T-helper 1 cell treated with Interleukin-12 subunit alpha and Interleukin-12 subunit beta and Interleukin-4 antibody, amounts not matched to agents 30 μg/mL and 1 μg/mL, for 36 hours (primary cell): ENCODE measurements around the gene FAM83G.

ENCODE experiments used
- H3K27ac Mint-ChIP-seq: one replicate; pipeline ENCODE4 v1.8.0; 2021; ENCODE audit warnings: mild to moderate bottlenecking, mixed read lengths
- H3K27me3 Mint-ChIP-seq: one replicate; pipeline ENCODE4 v1.8.0; 2021; ENCODE audit warnings: low read depth, mixed read lengths
- H3K36me3 Mint-ChIP-seq: one replicate; pipeline ENCODE4 v1.8.0; 2021; ENCODE audit warnings: low read depth, mixed read lengths
- H3K4me1 Mint-ChIP-seq: one replicate; pipeline ENCODE4 v1.8.0; 2021; ENCODE audit warnings: low read depth, mixed read lengths
- H3K4me3 Mint-ChIP-seq: one replicate; pipeline ENCODE4 v1.8.0; 2021; ENCODE audit warnings: mild to moderate bottlenecking, moderate library complexity, mixed read lengths
- H3K9me3 Mint-ChIP-seq: one replicate; pipeline ENCODE4 v1.8.0; 2021; ENCODE audit warnings: mixed read lengths

The FAM83G gene

DNA sequence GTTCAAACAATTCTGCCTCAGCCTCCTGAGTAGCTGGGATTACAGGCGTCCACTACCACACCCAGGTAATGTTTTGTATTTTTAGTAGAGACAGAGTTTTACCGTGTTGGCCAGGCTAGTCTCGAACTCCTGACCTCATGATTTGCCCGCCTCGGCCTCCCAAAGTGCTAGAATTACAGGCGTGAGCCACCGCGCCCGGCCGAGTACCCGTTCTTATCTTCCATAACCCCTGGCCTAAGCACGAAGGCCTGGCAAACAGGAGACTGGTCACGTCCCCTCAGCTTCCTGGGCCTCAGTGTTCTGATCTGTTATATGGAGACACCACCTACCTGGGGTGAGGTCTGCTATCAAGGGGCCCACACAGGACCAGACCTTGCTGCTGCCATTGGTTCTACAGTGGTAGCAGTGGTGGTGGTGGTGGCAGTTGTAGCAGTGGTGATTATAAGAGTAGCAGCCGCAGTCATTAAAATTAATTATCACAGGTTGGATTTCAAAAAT is 51.3 kb downstream of the FAM83G start:
- peaks cover 12% of the 10 kb centered on the region for H3K4me1 Mint-ChIP-seq
- H3K27me3 Mint-ChIP-seq: peaks cover 14% of the 10 kb centered on the region
- peaks cover 2% of the 10 kb centered on the region for H3K36me3 Mint-ChIP-seq
- H3K27ac Mint-ChIP-seq: no peak overlapping the region
- H3K4me3 Mint-ChIP-seq: no peak overlapping the region
- H3K9me3 Mint-ChIP-seq: no peaks in the 10 kb centered on the region

DNA sequence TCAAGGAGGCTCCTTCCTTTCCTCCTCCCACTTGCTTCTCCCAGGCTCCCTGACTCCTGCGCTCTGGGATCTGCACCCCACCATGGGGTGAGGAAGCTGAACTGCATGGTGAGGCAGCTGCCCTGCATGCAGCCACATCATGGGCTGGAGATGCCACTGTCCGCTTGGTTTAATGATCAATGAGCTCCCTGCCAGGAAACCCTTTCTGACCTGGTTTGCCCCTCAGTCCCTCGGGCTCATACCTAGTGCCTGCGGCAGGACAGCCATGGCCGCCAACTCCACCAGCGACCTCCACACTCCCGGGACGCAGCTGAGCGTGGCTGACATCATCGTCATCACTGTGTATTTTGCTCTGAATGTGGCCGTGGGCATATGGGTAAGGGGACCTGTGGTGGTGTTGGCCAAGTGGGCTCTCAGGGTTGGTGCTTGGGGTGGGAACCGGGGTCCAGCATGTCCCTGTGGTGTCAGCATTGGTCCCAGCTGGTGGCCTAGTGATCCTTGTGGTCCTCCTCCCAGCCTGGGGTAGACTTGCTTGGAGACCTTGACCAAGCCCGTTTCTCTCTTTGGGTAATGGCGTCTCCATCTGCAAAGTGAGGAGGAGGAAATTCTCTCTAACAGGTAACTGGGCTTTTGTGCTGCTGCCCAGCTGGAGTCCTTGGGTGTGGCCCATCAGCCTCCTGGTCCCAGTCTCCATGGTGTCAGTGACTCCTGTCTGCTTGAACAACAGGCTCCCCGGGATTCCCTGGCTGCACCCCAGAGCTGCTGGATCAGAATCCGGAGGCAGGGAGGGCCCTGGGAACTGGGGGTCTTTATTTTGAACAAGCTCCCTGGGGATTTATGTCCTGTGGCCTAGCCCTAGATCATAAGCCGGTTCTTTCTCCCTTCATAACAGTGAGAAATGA is 52.4 kb downstream of the FAM83G start, which contains the start of gene SLC5A10:
Gene SLC5A10, plus strand, starts transcription at position 225 of the 902 bp plus-strand sequence. Its CDS starts 41 bp downstream, at position 266.
- no peak within 1 kb of the TSS for H3K27ac Mint-ChIP-seq
- H3K36me3 Mint-ChIP-seq: peaks cover 2% of the 10 kb centered on the region
- H3K4me1 Mint-ChIP-seq: peaks cover 12% of the 10 kb centered on the region

DNA sequence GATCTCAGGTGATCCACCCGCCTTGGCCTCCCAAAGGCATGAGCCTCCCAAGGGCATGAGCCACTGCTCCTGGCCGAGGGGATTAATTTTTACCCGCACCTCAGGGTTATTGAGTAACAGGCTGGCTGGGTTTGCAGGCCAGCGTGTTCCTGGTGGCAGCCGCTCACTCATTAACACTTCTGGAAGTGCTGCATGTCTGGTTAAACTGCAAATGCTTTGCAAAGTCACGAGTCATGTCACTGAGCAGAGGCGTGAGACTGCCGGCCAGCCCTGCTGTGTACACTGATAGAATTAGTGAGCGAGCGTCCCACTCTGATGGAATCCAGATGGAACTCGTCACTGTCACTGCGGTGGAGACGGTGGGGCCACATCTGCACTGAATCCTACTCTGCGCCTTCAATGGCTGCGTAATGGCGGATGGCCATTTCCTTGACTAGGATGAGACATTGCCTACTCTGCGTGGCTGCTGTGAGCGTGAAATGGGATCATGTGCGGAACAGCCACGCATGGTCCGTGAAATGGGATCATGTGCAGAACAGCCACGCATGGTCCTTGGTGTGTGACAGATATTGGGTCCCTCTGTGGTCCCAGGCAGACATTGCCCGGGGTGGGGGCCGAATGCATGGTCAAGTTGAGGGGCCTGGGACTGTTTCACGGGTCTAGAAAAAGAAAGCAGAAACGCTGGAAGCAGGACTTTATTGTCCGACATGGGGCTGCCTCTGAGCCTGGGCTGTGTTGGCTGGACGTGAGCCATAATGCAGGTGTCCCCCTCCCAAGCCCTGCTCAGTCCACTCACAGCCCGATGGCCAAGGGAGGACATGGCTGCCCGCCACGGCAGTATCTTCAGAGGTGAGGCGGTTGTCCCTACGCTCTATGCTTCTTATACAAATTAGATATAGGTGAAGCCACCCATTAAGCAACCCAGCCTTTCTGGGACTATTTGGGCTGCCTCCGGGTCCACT is 53.3 kb downstream of the FAM83G start:
- Mint-ChIP-seq H3K36me3 (peaks cover 2% of the 10 kb centered on the region), H3K4me1 (peaks cover 12% of the 10 kb centered on the region), H3K9me3 (no peaks in the 10 kb centered on the region), H3K27ac (no peak overlapping the region), H3K4me3 (no peak overlapping the region), H3K27me3 (peaks cover 22% of the 10 kb centered on the region)

More for the DNA sequence above, 52.4 kb downstream of the FAM83G start, which contains the start of gene SLC5A10:
- Mint-ChIP-seq H3K4me3 (no peak within 1 kb of the TSS), H3K27me3 (peaks cover 16% of the 10 kb centered on the region), H3K9me3 (no peaks in the 10 kb centered on the region)

DNA sequence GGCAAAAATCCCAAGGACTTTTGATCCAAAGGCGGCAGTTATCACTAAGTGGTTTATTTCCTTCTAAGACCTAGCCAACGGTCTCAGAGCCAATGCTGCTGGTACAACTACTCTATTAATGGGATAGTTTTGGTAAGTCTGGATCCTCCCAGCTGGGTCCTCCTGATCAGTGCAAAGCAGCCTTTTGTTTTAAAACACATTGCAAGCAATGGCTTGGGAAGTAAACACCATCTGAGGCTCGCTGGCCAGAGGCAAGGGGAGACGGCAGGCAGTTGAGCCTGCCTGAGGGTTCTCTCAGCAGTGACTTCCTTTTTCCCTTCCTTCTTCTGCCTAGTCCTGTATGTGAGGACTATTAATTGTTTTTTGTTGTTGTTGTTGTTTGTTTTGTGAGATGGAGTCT is 54.2 kb downstream of the FAM83G start:
- H3K27me3 Mint-ChIP-seq: peaks cover 26% of the 10 kb centered on the region
- H3K27ac Mint-ChIP-seq: no peak overlapping the region
- no peaks in the 10 kb centered on the region for H3K9me3 Mint-ChIP-seq
- H3K4me1 Mint-ChIP-seq: peaks cover 8% of the 10 kb centered on the region
- H3K4me3 Mint-ChIP-seq: no peak overlapping the region
- H3K36me3 Mint-ChIP-seq: peaks cover 2% of the 10 kb centered on the region

DNA sequence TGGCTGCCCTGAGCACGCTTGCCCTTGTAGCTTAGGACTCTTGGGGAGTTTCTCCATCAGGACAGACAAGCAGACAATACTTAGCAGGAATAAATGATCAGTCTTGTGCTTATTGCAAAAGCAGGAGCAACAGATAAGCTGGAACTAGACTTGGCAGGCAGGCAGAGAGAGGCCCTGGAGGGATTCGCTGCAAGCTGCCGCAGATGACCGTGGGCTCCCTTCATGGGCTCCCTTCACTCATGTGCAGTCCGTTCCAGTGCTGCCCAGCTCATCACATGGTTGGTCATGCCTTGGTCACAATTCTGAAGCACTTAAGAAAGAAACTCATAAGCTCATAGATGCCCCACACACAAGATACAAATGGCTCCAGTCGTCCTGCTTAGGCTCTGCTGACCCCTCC is 55.0 kb downstream of the FAM83G start:
- H3K27me3 Mint-ChIP-seq: peaks cover 26% of the 10 kb centered on the region

DNA sequence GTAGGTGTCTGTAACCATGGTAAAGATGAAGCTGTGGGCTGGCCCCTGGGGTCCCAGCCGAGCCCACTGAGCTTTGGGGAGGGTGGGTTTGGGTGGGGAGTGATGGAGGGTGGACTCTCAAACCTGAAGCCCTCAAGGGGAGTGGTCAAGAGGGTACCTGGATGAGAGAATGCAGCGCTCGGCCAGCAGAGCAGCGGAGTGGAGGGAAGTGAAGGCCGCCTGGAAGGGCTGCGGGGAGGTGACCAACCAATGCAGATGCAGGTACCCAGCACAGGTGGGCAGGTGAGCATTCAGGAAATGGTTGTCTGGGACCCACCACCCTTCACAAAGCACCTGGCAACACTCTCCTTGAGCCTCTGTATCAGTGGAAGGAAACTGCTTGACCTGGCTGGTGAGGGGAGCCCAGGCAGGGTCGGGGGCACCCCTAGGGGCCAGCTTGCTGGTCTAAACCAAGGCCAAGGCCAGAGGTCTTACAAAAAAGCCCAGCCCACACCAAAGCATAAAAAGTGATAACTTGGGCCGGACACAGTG is 56.0 kb downstream of the FAM83G start:
- peaks cover 2% of the 10 kb centered on the region for H3K4me1 Mint-ChIP-seq
- H3K27ac Mint-ChIP-seq: no peak overlapping the region

More for the DNA sequence above, 55.0 kb downstream of the FAM83G start:
- no peaks in the 10 kb centered on the region for H3K9me3 Mint-ChIP-seq
- H3K27ac Mint-ChIP-seq: no peak overlapping the region
- peaks cover 5% of the 10 kb centered on the region for H3K4me1 Mint-ChIP-seq
- H3K36me3 Mint-ChIP-seq: peaks cover 2% of the 10 kb centered on the region
- no peak overlapping the region for H3K4me3 Mint-ChIP-seq

DNA sequence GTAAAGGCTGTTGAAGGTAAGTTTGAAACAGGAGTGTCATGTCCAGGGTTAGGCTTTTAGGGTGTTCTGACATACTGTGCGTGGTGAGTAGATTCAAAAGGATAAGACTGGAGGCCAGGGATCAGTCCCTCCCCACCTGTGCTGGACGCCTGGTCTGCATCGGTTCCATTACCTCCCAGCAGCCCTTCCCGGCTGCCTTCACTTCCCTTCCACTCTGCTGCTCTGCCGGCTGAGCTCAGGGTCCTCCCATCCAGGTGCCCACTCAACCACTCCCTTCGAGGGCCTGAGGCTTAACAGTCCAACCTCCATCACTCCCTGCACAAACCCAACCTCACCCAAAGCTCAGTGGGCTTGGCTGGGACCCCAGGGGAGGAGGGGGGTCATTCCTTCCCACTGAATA is 56.7 kb downstream of the FAM83G start:
- Mint-ChIP-seq H3K27ac (no peak overlapping the region), H3K4me1 (peaks cover 2% of the 10 kb centered on the region), H3K36me3 (no peaks in the 10 kb centered on the region), H3K9me3 (no peaks in the 10 kb centered on the region), H3K27me3 (peaks cover 28% of the 10 kb centered on the region), H3K4me3 (no peak overlapping the region)

More for the DNA sequence above, 56.0 kb downstream of the FAM83G start:
- no peaks in the 10 kb centered on the region for H3K9me3 Mint-ChIP-seq
- H3K36me3 Mint-ChIP-seq: no peaks in the 10 kb centered on the region
- H3K4me3 Mint-ChIP-seq: no peak overlapping the region
- peaks cover 23% of the 10 kb centered on the region for H3K27me3 Mint-ChIP-seq

DNA sequence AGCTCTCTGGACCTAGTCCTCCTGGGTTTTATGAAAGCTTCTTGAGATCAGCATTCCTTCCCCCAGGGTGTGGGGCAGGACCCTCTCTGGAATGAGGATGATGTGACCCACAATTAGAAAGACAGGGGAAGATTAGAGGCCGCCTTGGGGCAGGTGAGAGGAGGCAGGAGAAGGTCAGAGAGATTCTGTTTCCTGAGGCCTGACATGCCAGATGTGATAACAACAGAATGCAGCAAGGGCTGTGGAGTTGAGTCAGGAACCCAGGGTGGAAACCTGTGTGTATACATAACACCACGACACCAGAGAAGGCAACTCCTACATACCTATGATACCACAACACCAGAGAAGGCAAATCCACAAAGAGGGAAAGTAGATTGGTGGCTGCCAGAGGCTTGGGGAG is 58.0 kb downstream of the FAM83G start:
- Mint-ChIP-seq H3K27me3 (peaks cover 34% of the 10 kb centered on the region), H3K36me3 (no peaks in the 10 kb centered on the region), H3K9me3 (no peaks in the 10 kb centered on the region), H3K4me1 (peaks cover 2% of the 10 kb centered on the region), H3K27ac (no peak overlapping the region), H3K4me3 (no peak overlapping the region)

DNA sequence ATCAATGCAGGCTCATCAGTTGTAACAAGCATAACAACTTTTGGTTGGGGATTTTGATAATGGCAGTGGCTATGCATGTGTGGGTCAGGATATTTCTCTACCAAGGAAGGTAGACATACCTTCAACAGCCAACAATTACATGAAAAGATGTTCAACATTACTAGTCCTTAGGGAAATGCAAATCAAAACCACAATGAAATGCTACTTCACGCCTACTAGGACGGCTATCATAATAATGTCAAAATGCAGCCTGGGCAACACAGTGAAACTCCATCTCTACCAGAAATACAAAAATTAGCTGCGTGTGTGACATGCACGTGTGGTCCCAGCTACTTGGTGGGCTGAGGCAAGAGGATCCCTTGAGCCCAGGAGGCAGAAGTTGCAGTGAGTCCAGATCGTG is 59.9 kb downstream of the FAM83G start:
- H3K27ac Mint-ChIP-seq: no peak overlapping the region
- no peaks in the 10 kb centered on the region for H3K9me3 Mint-ChIP-seq
- H3K36me3 Mint-ChIP-seq: no peaks in the 10 kb centered on the region
- peaks cover 2% of the 10 kb centered on the region for H3K4me1 Mint-ChIP-seq
- H3K4me3 Mint-ChIP-seq: no peak overlapping the region
- H3K27me3 Mint-ChIP-seq: peaks cover 36% of the 10 kb centered on the region

DNA sequence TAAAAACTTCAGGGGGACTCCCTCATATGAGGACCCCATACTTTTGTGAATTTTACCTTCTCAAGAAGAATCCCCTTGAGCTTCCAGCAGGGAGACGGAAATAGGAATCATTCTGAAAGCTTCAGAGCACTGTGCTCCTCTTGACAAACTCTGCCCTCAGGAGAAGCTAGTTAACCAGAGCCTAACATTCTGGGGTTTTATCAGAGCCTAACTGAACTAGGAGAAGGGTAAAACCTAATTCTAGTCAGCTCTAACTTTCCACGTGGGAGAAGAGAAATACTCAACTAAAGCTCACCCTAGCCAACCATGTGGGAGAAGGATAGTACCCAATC is 65.9 kb downstream of the FAM83G start:
- no peaks in the 10 kb centered on the region for H3K4me1 Mint-ChIP-seq
- no peak overlapping the region for H3K27ac Mint-ChIP-seq

DNA sequence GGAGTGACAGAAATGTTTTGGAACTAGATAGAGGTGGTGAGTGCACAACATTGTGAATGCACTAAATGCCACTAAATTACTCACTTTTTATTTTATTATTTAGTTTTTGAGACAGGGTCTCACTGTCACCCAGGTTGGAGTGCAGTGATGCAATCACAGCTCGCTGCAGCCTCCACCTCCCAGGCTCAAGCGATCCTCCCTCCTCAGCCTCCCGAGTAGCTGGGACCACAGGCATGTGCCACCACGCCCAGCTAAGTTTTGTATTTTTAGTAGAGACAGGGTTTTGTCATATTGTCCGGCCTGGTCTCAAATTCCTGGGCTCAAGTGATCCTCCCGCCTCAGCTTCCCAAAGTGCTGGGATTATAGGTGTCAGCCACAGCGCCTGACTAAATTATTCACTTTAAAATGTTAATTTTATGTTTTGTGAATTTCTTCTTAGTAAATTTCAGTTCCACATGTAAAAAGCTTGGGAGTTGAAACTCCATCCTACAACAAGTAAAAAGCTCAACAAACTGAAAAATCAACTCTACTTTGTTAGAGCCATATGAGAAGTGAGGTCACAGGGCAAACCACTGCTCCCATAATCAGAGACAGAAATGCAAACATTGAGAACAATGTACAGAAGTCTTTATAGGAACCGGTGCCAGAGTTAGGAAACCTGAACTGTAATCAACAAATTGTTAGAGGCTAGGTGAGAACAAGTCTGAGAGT is 66.4 kb downstream of the FAM83G start:
- H3K36me3 Mint-ChIP-seq: peaks cover under 1% of the 10 kb centered on the region
- peaks cover 3% of the 10 kb centered on the region for H3K4me1 Mint-ChIP-seq
- H3K27ac Mint-ChIP-seq: no peak overlapping the region
- no peak overlapping the region for H3K4me3 Mint-ChIP-seq
- no peaks in the 10 kb centered on the region for H3K9me3 Mint-ChIP-seq
- H3K27me3 Mint-ChIP-seq: peaks cover 26% of the 10 kb centered on the region

More for the DNA sequence above, 65.9 kb downstream of the FAM83G start:
- H3K36me3 Mint-ChIP-seq: no peaks in the 10 kb centered on the region
- H3K4me3 Mint-ChIP-seq: no peak overlapping the region
- peaks cover 29% of the 10 kb centered on the region for H3K27me3 Mint-ChIP-seq
- H3K9me3 Mint-ChIP-seq: no peaks in the 10 kb centered on the region

DNA sequence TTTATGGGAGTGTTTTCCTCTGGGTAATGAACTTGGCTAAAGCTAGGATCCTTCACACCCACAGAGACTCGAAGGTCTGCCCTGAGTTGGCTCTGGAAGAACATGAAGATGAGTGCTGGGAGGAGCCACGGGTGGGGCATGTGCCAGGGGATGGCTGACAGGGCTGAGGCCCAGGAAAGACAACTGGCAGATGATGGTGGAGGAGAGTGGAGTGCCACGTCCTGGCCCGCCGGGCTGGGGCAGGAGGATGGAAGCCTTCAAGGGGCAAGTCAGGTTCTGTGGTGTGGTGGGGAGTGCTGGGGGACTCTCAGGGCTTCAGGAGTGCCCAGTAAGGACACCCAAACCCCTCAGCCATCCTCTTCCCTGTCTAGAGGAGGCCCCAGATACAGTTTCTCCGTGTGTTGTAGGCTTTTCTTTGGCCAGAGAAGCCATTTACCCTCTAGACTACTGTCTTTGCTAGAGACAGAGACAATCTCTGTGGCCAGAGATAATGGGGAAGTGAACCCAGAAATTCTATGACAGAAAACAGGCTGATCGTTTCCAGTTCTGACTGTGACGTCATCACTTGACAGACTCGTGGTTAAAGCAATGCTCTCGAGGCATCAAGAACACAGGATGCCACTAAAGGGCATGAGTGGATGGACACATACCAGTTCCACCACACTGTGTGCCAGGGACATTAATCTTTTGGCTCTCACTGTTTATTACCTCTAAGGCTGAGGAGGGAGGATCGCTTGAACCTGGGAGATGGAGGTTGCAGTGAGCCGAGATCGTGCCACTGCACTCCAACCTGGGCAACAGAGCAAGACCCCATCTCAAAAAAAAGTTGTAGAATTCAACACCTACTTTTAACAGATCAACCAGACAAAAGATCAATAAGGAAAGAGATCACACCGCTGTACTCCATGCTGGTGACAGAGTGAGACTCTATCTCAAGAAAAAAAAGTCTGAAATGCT is 71.2 kb downstream of the FAM83G start:
- peaks cover 13% of the 10 kb centered on the region for H3K4me1 Mint-ChIP-seq
- no peak overlapping the region for H3K4me3 Mint-ChIP-seq
- H3K27me3 Mint-ChIP-seq: peaks cover 9% of the 10 kb centered on the region
- peaks cover 25% of the 10 kb centered on the region for H3K36me3 Mint-ChIP-seq
- no peak overlapping the region for H3K27ac Mint-ChIP-seq
- H3K9me3 Mint-ChIP-seq: no peaks in the 10 kb centered on the region
